ENCODE results near the gene TRPM2. TPM values are rescaled to one million over a fixed set of nuclear protein-coding genes. Genes with fewer than 3 reads are reported as not detected.

The TRPM2 gene
- total and polyA plus RNA-seq, 2 of the 8 experiments (the other 6 are each of a cell fraction or from before 2014, with no cell fraction given) = 0.27 to 0.28 TPM

DNA sequence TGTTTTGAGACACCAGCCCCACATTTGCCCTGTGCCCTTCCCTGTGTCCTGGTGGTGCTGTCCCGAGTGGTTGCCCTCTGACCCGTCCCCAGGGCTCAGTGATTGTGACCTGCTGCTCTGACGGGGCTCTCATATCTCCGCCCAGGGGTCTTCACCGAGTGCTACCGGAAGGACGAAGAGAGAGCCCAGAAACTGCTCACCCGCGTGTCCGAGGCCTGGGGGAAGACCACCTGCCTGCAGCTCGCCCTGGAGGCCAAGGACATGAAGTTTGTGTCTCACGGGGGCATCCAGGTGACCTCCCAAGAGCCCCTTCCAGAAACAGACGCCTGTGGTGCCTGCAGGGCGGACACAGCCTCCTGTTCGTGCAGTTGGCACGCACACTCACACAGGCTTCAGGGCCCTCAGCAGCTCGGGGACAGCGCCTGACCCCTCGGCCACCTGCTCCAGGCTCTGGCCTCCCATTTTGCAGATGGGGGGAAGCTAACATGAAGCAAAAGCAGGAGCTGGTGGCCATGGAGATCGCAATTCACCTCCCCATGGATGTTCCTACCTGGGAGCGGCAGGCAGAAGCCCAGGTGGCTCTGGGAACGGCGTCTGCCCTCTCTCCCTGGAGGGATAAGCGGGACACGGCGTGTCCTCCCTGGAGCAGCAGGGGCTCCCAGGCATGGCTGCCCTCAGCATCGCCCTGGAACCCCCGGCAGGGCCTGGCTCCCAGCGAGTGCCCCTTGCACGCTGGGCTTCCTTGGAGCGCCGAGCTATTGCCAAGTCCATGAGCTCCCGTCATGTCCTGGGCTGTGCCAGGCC lies 45.9 kb downstream of the TRPM2 start (continued):
- no peak for TF ChIP-seq EGR1 (IDR thresholded peaks at IDR 0.05; ENCODE audit: borderline replicate concordance, low read depth, low read length)
- TF ChIP-seq SP1 (IDR thresholded peaks at IDR 0.05; ENCODE audit: low read depth, low read length) = no peak
- TF ChIP-seq JUN (IDR thresholded peaks at IDR 0.05; ENCODE audit: low read depth, low read length) = no peak

All from H1 (cell line).